Testis (tissue), 2 donors: Measurements from ENCODE around the gene PLCL1.

Source experiments
- CTCF ChIP-seq, 3 experiments: fragments of 450-650 bp in 2 of 3; fragments of 200-600 bp in 1 of 3; sonication (generic) in 1 of 3; IDR thresholded peaks; one replicate each; pipeline ENCODE4 v1.5.1; 2016 to 2019; ENCODE audit warnings: antibody characterized with exemption in 3 of 3, mild to moderate bottlenecking in 2 of 3, moderate library complexity in 1 of 3
- POLR2A ChIP-seq: fragments of 450-650 bp; IDR thresholded peaks from one replicate; pipeline ENCODE4 v1.6.1; 2017; ENCODE audit warnings: antibody characterized with exemption, mild to moderate bottlenecking, moderate library complexity

DNA sequence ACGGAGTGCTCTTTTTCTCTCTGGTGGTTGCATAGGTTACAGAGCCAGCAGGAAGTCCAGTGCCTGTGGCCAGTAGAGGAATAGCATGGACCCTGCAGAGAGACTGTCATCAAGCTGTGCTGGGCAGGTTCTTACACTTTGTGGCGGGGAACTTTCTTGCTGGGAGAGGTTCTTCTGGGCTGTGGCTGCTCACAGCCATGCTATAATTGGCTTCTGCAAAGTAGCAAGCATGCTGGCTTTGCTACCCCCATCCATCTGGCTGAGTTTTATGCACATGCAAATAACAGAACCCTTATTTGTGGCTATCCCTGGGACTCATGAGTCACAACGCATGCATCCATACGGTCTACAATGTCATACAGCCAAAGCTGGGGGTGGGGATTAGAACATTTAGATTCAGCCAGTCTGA is 68.9 kb downstream of the PLCL1 start:
- no peak for TF ChIP-seq CTCF (IDR thresholded peaks at IDR 0.05)
- TF ChIP-seq POLR2A: no peak
